Caco-2 (cell line): Measurements from ENCODE around the gene CABLES2. TPM values are rescaled to one million over a fixed set of nuclear protein-coding genes. Genes with fewer than 3 reads are reported as not detected.
A peak's percentile ranks its signal among the peaks of the same experiment; 100 is the strongest.

Experiments used
- BruUV-seq: library from RNA; stranded (reverse); fragments of 400-500 nt; replicated peaks from 2 replicates; lab custom pipeline; 2021; lab: Mats Ljungman, UMichigan
- CTCF ChIA-PET: fragments of 300-600 bp; sonication (Branson Sonifier 250); formaldehyde crosslinking; loops from one replicate; lab custom pipeline; 2022; ENCODE audit warnings: antibody characterized with exemption; lab: Charles Lee
- POLR2A ChIA-PET: fragments of 300-600 bp; sonication (Branson Sonifier 250); formaldehyde crosslinking; loops from one replicate; lab custom pipeline; 2022; ENCODE audit warnings: antibody characterized with exemption; lab: Charles Lee
- DNase-seq, 2 experiments: peaks; one replicate each; pipeline versions ENCODE4 v3.0.0 to v3.0.0-alpha.2; 2020 to 2022
- H3K27me3 ChIP-seq: replicated peaks from 2 replicates; pipeline ENCODE4 v1.6.0; 2011; ENCODE audit warnings: low read length; ENCODE audit not compliant: control insufficient read depth, insufficient read depth
- H3K36me3 ChIP-seq: 2 replicates; pipeline ENCODE4 v1.5.1; 2011; ENCODE audit warnings: low read length; ENCODE audit not compliant: control insufficient read depth, insufficient read depth
- H3K4me1 ChIP-seq: fragments of 250-450 bp; sonication (Bioruptor Pico); 2 replicates; pipeline ENCODE4 v1.5.1; 2020; ENCODE audit warnings: mild to moderate bottlenecking
- H3K4me3 ChIP-seq: 2 replicates; pipeline ENCODE4 v1.5.1; 2011; ENCODE audit warnings: low read depth, mild to moderate bottlenecking, control low read depth, low read length
- H3K9me3 ChIP-seq: fragments of 250-450 bp; sonication (Bioruptor Pico); 2 replicates; pipeline ENCODE4 v1.5.1; 2020; ENCODE audit warnings: mild to moderate bottlenecking, moderate library complexity
- H3K27ac Mint-ChIP-seq: one replicate; pipeline ENCODE4 v1.8.0; 2022; ENCODE audit warnings: mixed read lengths; ENCODE audit not compliant: unreplicated experiment
- H3K27me3 Mint-ChIP-seq: one replicate; pipeline ENCODE4 v1.8.0; 2022; ENCODE audit warnings: mixed read lengths; ENCODE audit not compliant: insufficient read depth, unreplicated experiment
- H3K36me3 Mint-ChIP-seq: one replicate; pipeline ENCODE4 v1.8.0; 2022; ENCODE audit warnings: mild to moderate bottlenecking, mixed read lengths; ENCODE audit not compliant: insufficient read depth, unreplicated experiment
- H3K4me1 Mint-ChIP-seq: one replicate; pipeline ENCODE4 v1.8.0; 2022; ENCODE audit warnings: low read depth, mixed read lengths; ENCODE audit not compliant: unreplicated experiment
- H3K4me3 Mint-ChIP-seq: one replicate; pipeline ENCODE4 v1.8.0; 2022; ENCODE audit warnings: mild to moderate bottlenecking, moderate library complexity, mixed read lengths; ENCODE audit not compliant: unreplicated experiment
- H3K9me3 Mint-ChIP-seq: one replicate; pipeline ENCODE4 v1.8.0; 2022; ENCODE audit warnings: mixed read lengths; ENCODE audit not compliant: unreplicated experiment
- CTCF ChIP-seq, 2 experiments: fragments of 200-600 bp in 1 of 2; IDR thresholded peaks; 1 replicate in 1 of 2; 2 replicates in 1 of 2; pipeline versions ENCODE4 v1.5.1 to v1.8.0; 2011 to 2022; ENCODE audit warnings: antibody characterized with exemption in 1 of 2, control low read depth in 1 of 2, inconsistent platforms in 1 of 2, low read depth in 1 of 2, low read length in 1 of 2, mild to moderate bottlenecking in 1 of 2, moderate library complexity in 1 of 2; ENCODE audit not compliant: insufficient read depth in 1 of 2, severe bottlenecking in 1 of 2, unreplicated experiment in 1 of 2
- intact Hi-C: fragments of 100-400 bp; cut with micrococcal nuclease; formaldehyde crosslinking; loops from one replicate; pipeline ENCODE4 v1.10.0; 2022; ENCODE audit not compliant: unreplicated experiment
- total RNA-seq: library from RNA; stranded (reverse); gene quantifications from 2 replicates; pipeline ENCODE4 v1.2.3, GENCODE V29; 2022

CABLES2 gene
- total RNA-seq, 1 experiment from 2014 or later: 36.4 TPM

- H3K9me3 Mint-ChIP-seq: no peaks in the 10 kb centered on the region
- no peak for DNase-seq
- H3K4me3 Mint-ChIP-seq: no peak overlapping the region
- ChIA-PET CTCF (interaction anchor here (3.3 kb wide), 1 partner anchor 25 kb away, joined by 11 read pairs; no protein-coding TSS in a partner anchor), POLR2A (interaction anchor here (0.8 kb wide), 1 partner anchor 25 kb away, joined by 3 read pairs; no protein-coding TSS in a partner anchor)
- H3K36me3 Mint-ChIP-seq: peaks cover 99% of the 10 kb centered on the region
- Histone ChIP-seq H3K36me3 (peaks cover 31% of the 10 kb centered on the region), H3K4me1 (peaks cover 84% of the 10 kb centered on the region), H3K27me3 (no peaks in the 10 kb centered on the region), H3K9me3 (no peaks in the 10 kb centered on the region), H3K4me3 (no peak overlapping the region)
- no TSS peak for BruUV-seq
- no peak for TF ChIP-seq CTCF (IDR thresholded peaks at IDR 0.05; ENCODE audit: insufficient read depth in 1 of 2, low read depth in 1 of 2, low read length in 1 of 2, severe bottlenecking in 1 of 2, unreplicated experiment in 1 of 2)
- intact Hi-C loops: no loop called here
- H3K27me3 Mint-ChIP-seq: no peaks in the 10 kb centered on the region
- peak overlapping the region; percentile 85 for H3K27ac Mint-ChIP-seq
- peaks cover 24% of the 10 kb centered on the region for H3K4me1 Mint-ChIP-seq
These were observed 49.4 kb downstream of the CABLES2 start for GRCh38 chr20:62357681-62358080.

GRCh38 chr20:62357187-62357667, 49.9 kb downstream of the CABLES2 start:
- POLR2A ChIA-PET: no interaction called here
- Histone ChIP-seq H3K4me3 (no peak overlapping the region), H3K4me1 (peaks cover 80% of the 10 kb centered on the region), H3K27me3 (no peaks in the 10 kb centered on the region), H3K36me3 (peaks cover 31% of the 10 kb centered on the region), H3K9me3 (no peaks in the 10 kb centered on the region)
- intact Hi-C loops: no loop called here
- Mint-ChIP-seq H3K9me3 (no peaks in the 10 kb centered on the region), H3K27me3 (no peaks in the 10 kb centered on the region), H3K36me3 (peaks cover 99% of the 10 kb centered on the region), H3K4me1 (peaks cover 19% of the 10 kb centered on the region), H3K4me3 (no peak overlapping the region), H3K27ac (peak overlapping the region; percentile 85)
- CTCF ChIA-PET: interaction anchor here (3.3 kb wide), 1 partner anchor 25 kb away, joined by 11 read pairs; no protein-coding TSS in a partner anchor
- DNase-seq: no peak
- no peak for TF ChIP-seq CTCF (IDR thresholded peaks at IDR 0.05; ENCODE audit: insufficient read depth in 1 of 2, low read depth in 1 of 2, low read length in 1 of 2, severe bottlenecking in 1 of 2, unreplicated experiment in 1 of 2)
- no TSS peak for BruUV-seq

GRCh38 chr20:62356589-62357186, 50.4 kb downstream of the CABLES2 start:
- H3K4me3 Mint-ChIP-seq: peak overlapping the region; percentile 38
- CTCF ChIA-PET: interaction anchor here (0.6 to 3.3 kb wide), 2 partner anchors 26 to 220 kb away, joined by 3 to 11 read pairs; no protein-coding TSS in a partner anchor
- DNase-seq: no peak
- H3K4me1 Mint-ChIP-seq: peaks cover 14% of the 10 kb centered on the region
- H3K36me3 Mint-ChIP-seq: peaks cover 99% of the 10 kb centered on the region
- Histone ChIP-seq H3K9me3 (no peaks in the 10 kb centered on the region), H3K4me1 (peaks cover 76% of the 10 kb centered on the region), H3K4me3 (no peak overlapping the region), H3K36me3 (peaks cover 33% of the 10 kb centered on the region), H3K27me3 (no peaks in the 10 kb centered on the region)
- BruUV-seq: no TSS peak
- POLR2A ChIA-PET: interaction anchor here (0.7 to 0.8 kb wide), 2 partner anchors 11 to 41 kb away, joined by 3 read pairs; partner anchors contain the start of gene LAMA5
- H3K27me3 Mint-ChIP-seq: no peaks in the 10 kb centered on the region
- no peak for TF ChIP-seq CTCF (IDR thresholded peaks at IDR 0.05; ENCODE audit: insufficient read depth in 1 of 2, low read depth in 1 of 2, low read length in 1 of 2, severe bottlenecking in 1 of 2, unreplicated experiment in 1 of 2)
- no peaks in the 10 kb centered on the region for H3K9me3 Mint-ChIP-seq
- intact Hi-C loops: no loop called here
- H3K27ac Mint-ChIP-seq: peak overlapping the region; percentile 80
